GM23338 (cell line): ENCODE data around the gene MUC22.

Source experiments
- CTCF ChIP-seq, 2 experiments: fragments of 200-600 bp in 1 of 2; sonication (generic) in 1 of 2; conservative IDR thresholded peaks; 2 replicates each; pipeline versions ENCODE4 v1.5.1 to v1.6.1; 2016 to 2017; ENCODE audit warnings: antibody characterized with exemption in 2 of 2, low read depth in 2 of 2, mild to moderate bottlenecking in 2 of 2, moderate library complexity in 1 of 2
- EZH2 ChIP-seq: fragments of 200-600 bp; sonication (generic); IDR thresholded peaks from one replicate; pipeline ENCODE4 v1.8.0; 2017; ENCODE audit warnings: antibody characterized with exemption, mild to moderate bottlenecking, low read depth; ENCODE audit not compliant: unreplicated experiment
- EZH2phosphoT487 ChIP-seq: fragments of 200-600 bp; sonication (generic); IDR thresholded peaks from one replicate; pipeline ENCODE4 v1.8.1; 2018; ENCODE audit warnings: antibody characterized with exemption; ENCODE audit not compliant: unreplicated experiment
- JUNB ChIP-seq: IDR thresholded peaks from one replicate; pipeline ENCODE4 v1.6.1; 2016; ENCODE audit warnings: antibody characterized with exemption; ENCODE audit not compliant: unreplicated experiment
- POLR2AphosphoS5 ChIP-seq: IDR thresholded peaks from 2 replicates; pipeline ENCODE4 v1.6.1; 2016; ENCODE audit warnings: antibody characterized with exemption, low read depth
- TF ChIP-seq, protein P1 (sequence below): IDR thresholded peaks from one replicate; pipeline ENCODE4 v1.6.1; 2018; ENCODE audit warnings: antibody characterized with exemption; ENCODE audit not compliant: unreplicated experiment

DNA sequence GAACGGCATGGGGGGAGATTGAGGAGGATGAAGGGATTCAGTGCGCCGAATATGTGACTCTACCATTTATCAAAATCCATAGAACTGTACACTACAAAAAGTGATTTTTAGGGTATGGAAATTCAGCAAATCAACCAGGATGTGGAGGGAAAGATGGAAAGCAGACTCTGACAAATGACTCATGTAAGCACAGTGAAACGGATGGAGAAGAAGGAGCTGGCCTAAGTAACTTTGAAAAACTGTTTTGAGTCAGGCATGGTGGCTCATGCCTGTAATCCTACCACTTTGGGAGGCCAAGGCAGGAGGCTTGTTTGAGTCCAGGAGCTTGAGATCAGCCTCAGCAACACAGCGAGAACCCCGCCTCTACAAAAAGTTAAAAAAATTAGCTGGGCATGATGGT, 39.2 kb downstream of the MUC22 start:
- TF ChIP-seq CTCF (conservative IDR thresholded peaks at IDR 0.05; ENCODE audit: low read depth in 2 of 2): no peak
- no peak for TF ChIP-seq EZH2
- no peak for TF ChIP-seq JUNB
- no peak for TF ChIP-seq POLR2AphosphoS5
- TF ChIP-seq EZH2phosphoT487: no peak
- TF ChIP-seq, protein P1, sequence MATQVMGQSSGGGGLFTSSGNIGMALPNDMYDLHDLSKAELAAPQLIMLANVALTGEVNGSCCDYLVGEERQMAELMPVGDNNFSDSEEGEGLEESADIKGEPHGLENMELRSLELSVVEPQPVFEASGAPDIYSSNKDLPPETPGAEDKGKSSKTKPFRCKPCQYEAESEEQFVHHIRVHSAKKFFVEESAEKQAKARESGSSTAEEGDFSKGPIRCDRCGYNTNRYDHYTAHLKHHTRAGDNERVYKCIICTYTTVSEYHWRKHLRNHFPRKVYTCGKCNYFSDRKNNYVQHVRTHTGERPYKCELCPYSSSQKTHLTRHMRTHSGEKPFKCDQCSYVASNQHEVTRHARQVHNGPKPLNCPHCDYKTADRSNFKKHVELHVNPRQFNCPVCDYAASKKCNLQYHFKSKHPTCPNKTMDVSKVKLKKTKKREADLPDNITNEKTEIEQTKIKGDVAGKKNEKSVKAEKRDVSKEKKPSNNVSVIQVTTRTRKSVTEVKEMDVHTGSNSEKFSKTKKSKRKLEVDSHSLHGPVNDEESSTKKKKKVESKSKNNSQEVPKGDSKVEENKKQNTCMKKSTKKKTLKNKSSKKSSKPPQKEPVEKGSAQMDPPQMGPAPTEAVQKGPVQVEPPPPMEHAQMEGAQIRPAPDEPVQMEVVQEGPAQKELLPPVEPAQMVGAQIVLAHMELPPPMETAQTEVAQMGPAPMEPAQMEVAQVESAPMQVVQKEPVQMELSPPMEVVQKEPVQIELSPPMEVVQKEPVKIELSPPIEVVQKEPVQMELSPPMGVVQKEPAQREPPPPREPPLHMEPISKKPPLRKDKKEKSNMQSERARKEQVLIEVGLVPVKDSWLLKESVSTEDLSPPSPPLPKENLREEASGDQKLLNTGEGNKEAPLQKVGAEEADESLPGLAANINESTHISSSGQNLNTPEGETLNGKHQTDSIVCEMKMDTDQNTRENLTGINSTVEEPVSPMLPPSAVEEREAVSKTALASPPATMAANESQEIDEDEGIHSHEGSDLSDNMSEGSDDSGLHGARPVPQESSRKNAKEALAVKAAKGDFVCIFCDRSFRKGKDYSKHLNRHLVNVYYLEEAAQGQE: no peak
